ENCODE data around the gene HBS1L. TPM values are rescaled to one million over a fixed set of nuclear protein-coding genes. Genes with fewer than 3 reads are reported as not detected.
A peak's percentile ranks its signal among the peaks of the same experiment; 100 is the strongest.
"Not testable (repeated sequence)": the region's sequence is repeated elsewhere in the genome, so short reads cannot be mapped to it uniquely, and the experiment has no call there.

HBS1L gene
- polyA plus RNA-seq, 1 donor from 2014 or later: 38.0 TPM

DNA sequence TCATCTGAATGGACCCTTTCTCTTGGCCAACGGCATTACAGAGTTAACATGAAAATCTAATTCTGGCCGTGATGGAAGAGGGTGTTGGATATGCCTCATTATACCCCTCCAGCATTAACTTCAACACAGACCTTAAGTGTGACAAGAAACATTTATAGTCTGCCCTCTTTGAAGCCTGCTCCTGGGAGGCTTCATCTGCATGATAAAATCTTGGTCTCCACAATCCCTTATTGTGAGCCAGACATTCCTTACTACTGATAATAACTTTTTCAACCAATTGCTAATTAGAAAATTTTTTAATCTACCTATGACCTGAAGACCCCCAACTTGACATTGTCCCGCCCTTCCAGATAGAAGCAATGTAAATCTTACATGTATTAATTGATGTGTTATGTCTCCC, 9.3 kb upstream of the HBS1L start:
- Mint-ChIP-seq H3K36me3 (peaks cover 1% of the 10 kb centered on the region), H3K4me3 (no peak overlapping the region), H3K9me3 (no peaks in the 10 kb centered on the region), H3K27me3 (no peaks in the 10 kb centered on the region), H3K4me1 (peaks cover 2 to 7% (median 6%) of the 10 kb centered on the region in 3 donors), H3K27ac (no peak overlapping the region)

DNA sequence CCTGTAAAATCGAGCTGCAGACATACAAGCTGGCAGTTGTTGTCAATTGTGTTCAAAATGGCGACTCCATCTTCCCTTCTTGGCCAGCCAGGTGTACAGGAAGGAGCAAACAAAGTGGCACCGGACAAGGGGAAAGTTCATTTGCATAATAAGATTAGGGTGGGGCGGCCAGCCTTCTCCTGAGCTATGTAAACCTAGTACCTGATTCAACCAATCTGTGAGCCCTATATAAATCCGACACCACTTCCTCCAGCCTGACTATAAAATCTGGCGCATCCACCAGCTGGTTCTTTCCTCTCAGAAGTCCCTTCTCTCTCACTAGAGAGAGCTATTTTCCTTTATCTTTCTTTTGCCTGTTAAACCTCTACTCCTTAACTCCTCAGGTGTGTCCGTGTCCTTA, 8.1 kb upstream of the HBS1L start:
- H3K27me3 Mint-ChIP-seq: no peaks in the 10 kb centered on the region
- H3K9me3 Mint-ChIP-seq: no peaks in the 10 kb centered on the region
- no peak overlapping the region for H3K27ac Mint-ChIP-seq
- H3K4me3 Mint-ChIP-seq: no peak overlapping the region
- peaks cover 2 to 7% (median 6%) of the 10 kb centered on the region in 3 donors for H3K4me1 Mint-ChIP-seq
- peaks cover 1% of the 10 kb centered on the region for H3K36me3 Mint-ChIP-seq

DNA sequence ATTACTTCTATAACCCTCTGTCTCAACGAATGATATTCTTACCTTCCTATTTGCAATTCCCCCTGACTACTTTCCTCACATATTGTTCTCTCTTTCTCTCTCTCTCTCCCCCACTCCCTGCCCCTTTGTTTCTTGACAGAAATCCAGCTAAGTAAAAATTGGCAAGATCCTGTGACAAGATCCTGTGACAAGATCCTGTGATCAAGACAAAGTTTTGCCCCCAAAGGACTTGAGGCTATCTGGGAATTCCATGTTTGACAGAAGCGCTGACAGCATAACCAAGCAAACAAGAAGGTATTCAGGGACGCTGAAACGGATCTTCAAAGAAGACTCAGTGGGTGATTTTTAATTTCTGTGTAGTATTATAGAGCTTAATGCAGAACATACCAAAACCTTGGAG, 5.5 kb upstream of the HBS1L start:
- H3K4me1 Mint-ChIP-seq: peaks cover 4 to 7% (median 7%) of the 10 kb centered on the region in 3 donors
- H3K4me3 Mint-ChIP-seq: peak overlapping the region in 1 of 4 donors; percentile 48
- H3K36me3 Mint-ChIP-seq: no peaks in the 10 kb centered on the region
- H3K27me3 Mint-ChIP-seq: no peaks in the 10 kb centered on the region
- H3K27ac Mint-ChIP-seq: no peak overlapping the region
- H3K9me3 Mint-ChIP-seq: no peaks in the 10 kb centered on the region

DNA sequence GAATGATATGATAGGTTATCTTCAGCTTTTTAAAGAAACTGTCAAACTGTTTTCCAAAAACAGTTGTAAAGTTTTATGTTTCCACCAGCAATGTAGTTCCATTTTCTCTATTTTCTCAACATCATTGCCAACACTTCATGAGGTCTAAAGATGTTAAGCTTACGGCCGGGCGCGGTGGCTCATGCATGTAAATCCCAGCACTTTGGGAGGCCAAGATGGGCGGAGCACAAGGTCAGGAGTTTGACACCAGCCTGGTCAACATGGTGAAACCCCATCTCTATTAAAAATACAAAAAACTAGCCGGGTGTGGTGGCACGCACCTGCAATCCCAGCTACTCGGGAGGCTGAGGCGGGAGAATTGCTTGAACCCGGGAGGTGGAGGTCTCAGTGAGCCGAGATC, 3.7 kb upstream of the HBS1L start:
- not testable (repeated sequence) for H3K27me3 Mint-ChIP-seq, H3K9me3 Mint-ChIP-seq, H3K4me3 Mint-ChIP-seq

GRCh38 chr6:135056632-135057031, 2.0 kb upstream of the HBS1L start:
- Mint-ChIP-seq H3K27me3 (no peaks in the 10 kb centered on the region), H3K36me3 (no peaks in the 10 kb centered on the region), H3K4me3 (peak overlapping the region in 1 of 4 donors; percentile 62), H3K9me3 (peaks cover 0 to 1% (median 0%) of the 10 kb centered on the region in 3 donors), H3K27ac (peak overlapping the region in 1 of 3 donors; percentile 51), H3K4me1 (peaks cover 21 to 28% (median 22%) of the 10 kb centered on the region in 3 donors)

More for the DNA sequence above, 3.7 kb upstream of the HBS1L start:
- H3K4me1 Mint-ChIP-seq: peaks cover 15 to 22% (median 15%) of the 10 kb centered on the region in 3 donors
- not testable (repeated sequence) for H3K36me3 Mint-ChIP-seq, H3K27ac Mint-ChIP-seq

DNA sequence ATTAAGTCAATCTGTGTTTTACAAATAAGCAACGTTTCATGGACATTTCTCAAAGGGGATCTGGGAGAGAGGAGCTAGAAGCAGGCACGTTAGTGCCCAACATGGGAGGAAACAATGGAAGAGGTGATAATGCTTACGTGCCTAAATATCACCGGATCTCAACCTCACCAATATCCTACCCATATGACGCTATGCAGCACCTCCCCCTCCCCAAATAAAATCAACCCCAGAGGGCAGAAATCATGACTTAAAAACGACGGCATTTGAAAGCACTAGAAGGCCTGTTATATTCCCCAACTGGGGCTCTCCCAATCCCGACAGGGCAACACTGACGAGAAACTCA, 425 bp downstream of the HBS1L start:
- Mint-ChIP-seq H3K9me3 (peaks cover 0 to 1% (median 0%) of the 10 kb centered on the region in 3 donors), H3K36me3 (peaks cover 1% of the 10 kb centered on the region), H3K27me3 (no peaks in the 10 kb centered on the region), H3K27ac (peak overlapping the region; percentile 86 to 100 (median 99)), H3K4me3 (peak overlapping the region; percentile 91 to 99 (median 99)), H3K4me1 (peaks cover 21 to 32% (median 29%) of the 10 kb centered on the region in 3 donors)

DNA sequence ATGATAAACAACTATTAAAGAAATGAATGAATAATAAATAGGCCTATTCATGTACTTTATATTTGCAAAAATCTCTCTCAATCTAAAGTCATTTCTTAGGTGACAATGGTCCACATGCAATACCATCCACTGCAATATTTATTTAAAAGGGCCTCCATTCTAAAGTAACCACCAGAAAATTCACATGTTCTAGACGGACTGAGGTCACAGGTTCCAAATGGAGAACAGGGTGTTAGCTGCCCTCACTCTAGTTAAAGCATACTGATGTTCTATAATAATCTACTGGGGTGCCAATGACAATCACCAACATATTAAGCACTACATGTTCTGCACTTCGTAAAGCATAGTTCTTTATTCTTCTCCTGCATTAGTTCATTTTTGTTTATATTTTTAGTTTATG, 1.2 kb downstream of the HBS1L start:
- Mint-ChIP-seq H3K36me3 (peaks cover 7% of the 10 kb centered on the region), H3K27me3 (no peaks in the 10 kb centered on the region), H3K9me3 (peaks cover 0 to 1% (median 0%) of the 10 kb centered on the region in 3 donors), H3K4me3 (peak overlapping the region; percentile 91 to 99 (median 99)), H3K4me1 (peaks cover 21 to 37% (median 34%) of the 10 kb centered on the region in 3 donors), H3K27ac (peak overlapping the region; percentile 86 to 100 (median 99))

DNA sequence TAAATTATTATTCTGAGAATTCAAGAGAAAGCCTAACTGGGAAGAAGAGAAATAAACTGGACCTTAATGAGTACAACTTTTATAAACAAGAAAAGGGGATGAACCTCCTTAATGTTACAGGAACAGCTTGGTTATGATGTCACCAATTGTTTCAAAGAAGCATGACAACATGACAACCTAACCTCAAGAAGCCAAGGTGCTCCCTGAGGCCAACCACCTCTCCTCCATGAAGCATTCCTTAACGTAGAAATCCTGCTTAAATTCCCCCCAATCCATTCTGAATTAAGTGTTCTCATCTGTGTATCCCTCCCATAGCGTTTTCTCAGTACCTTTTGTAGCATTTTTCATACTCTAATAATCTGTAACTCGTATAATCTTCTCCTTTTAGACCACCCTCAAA, 1.7 kb downstream of the HBS1L start:
- Mint-ChIP-seq H3K4me1 (peaks cover 21 to 39% (median 37%) of the 10 kb centered on the region in 3 donors), H3K36me3 (peaks cover 7% of the 10 kb centered on the region), H3K27me3 (no peaks in the 10 kb centered on the region), H3K4me3 (peak overlapping the region; percentile 25 to 99 (median 78)), H3K9me3 (peaks cover 0 to 1% (median 0%) of the 10 kb centered on the region in 3 donors), H3K27ac (peak overlapping the region; percentile 86 to 100 (median 99))

- H3K4me1 Mint-ChIP-seq: peaks cover 35 to 53% (median 51%) of the 10 kb centered on the region in 3 donors
- no peaks in the 10 kb centered on the region for H3K27me3 Mint-ChIP-seq
- H3K36me3 Mint-ChIP-seq: peaks cover 7% of the 10 kb centered on the region
- no peaks in the 10 kb centered on the region for H3K9me3 Mint-ChIP-seq
- H3K4me3 Mint-ChIP-seq: peak overlapping the region in 1 of 4 donors; percentile 45
- no peak overlapping the region for H3K27ac Mint-ChIP-seq
Measured at GRCh38 chr6:135048915-135049314, 5.7 kb downstream of the HBS1L start.

- Mint-ChIP-seq H3K27me3 (no peaks in the 10 kb centered on the region), H3K4me1 (peaks cover 32 to 53% (median 50%) of the 10 kb centered on the region in 3 donors)
Measured at GRCh38 chr6:135047336-135047735, 7.3 kb downstream of the HBS1L start.

GRCh38 chr6:135046912-135047311, 7.7 kb downstream of the HBS1L start:
- no peaks in the 10 kb centered on the region for H3K27me3 Mint-ChIP-seq
- H3K27ac Mint-ChIP-seq: peak overlapping the region in 2 of 3 donors; percentile 6 to 75
- H3K4me3 Mint-ChIP-seq: no peak overlapping the region
- H3K36me3 Mint-ChIP-seq: peaks cover 7% of the 10 kb centered on the region
- peaks cover 32 to 52% (median 51%) of the 10 kb centered on the region in 3 donors for H3K4me1 Mint-ChIP-seq
- no peaks in the 10 kb centered on the region for H3K9me3 Mint-ChIP-seq

More at GRCh38 chr6:135047336-135047735, 7.3 kb downstream of the HBS1L start:
- no peak overlapping the region for H3K4me3 Mint-ChIP-seq
- peaks cover 7% of the 10 kb centered on the region for H3K36me3 Mint-ChIP-seq
- peak overlapping the region in 2 of 3 donors; percentile 6 to 75 for H3K27ac Mint-ChIP-seq
- no peaks in the 10 kb centered on the region for H3K9me3 Mint-ChIP-seq

DNA sequence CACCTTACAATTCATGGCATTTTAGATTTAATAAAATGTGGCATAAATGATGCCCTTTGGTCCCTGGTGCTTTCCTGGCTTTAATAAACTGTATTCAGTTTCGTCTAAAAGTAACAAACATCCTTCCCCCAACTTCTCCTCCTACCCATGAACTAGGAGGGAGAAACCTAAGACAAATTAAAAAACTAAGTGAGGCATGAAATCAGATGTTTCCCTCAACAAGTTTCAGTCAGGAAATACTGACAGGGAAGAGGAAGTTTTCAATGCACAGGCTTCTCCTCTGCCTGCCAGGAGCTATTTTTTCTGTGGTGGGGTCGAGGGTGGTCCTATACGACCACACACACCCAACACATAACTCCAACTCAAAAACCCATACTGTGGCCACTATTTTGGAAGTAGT, 10.0 kb downstream of the HBS1L start:
- H3K27ac Mint-ChIP-seq: peak overlapping the region; percentile 47 to 80 (median 54)
- H3K4me3 Mint-ChIP-seq: peak overlapping the region in 2 of 4 donors; percentile 0 to 76
- no peaks in the 10 kb centered on the region for H3K27me3 Mint-ChIP-seq
- H3K4me1 Mint-ChIP-seq: peaks cover 32 to 47% (median 44%) of the 10 kb centered on the region in 3 donors
- H3K36me3 Mint-ChIP-seq: peaks cover 6% of the 10 kb centered on the region
- no peaks in the 10 kb centered on the region for H3K9me3 Mint-ChIP-seq

DNA sequence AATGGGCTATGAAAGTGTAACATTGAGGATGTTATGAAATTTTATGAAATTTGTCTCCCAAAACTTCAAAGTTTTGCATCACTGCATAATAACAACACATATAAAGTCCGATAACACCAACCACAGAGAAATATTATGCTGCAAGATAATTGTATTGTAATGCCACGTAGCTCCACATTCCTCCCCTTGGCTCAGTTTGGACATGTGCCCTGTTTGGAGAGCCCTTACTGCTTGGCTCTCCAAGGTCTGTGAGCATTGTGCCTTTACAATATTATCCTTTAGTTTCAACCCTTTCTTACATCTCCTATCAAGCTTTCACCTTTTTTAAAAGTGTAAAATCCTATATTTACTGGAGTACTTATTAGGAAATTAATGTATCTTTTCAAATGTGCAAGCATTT, 10.8 kb downstream of the HBS1L start:
- H3K27me3 Mint-ChIP-seq: no peaks in the 10 kb centered on the region
- H3K9me3 Mint-ChIP-seq: no peaks in the 10 kb centered on the region
- peaks cover 33 to 49% (median 45%) of the 10 kb centered on the region in 3 donors for H3K4me1 Mint-ChIP-seq
- peak overlapping the region in 2 of 3 donors; percentile 6 to 21 for H3K27ac Mint-ChIP-seq
- H3K4me3 Mint-ChIP-seq: peak overlapping the region in 1 of 4 donors; percentile 74
- H3K36me3 Mint-ChIP-seq: peaks cover 3% of the 10 kb centered on the region

- Mint-ChIP-seq H3K4me3 (no peak overlapping the region), H3K9me3 (no peaks in the 10 kb centered on the region), H3K36me3 (no peaks in the 10 kb centered on the region), H3K27ac (no peak overlapping the region), H3K4me1 (peaks cover 33 to 44% (median 42%) of the 10 kb centered on the region in 3 donors), H3K27me3 (no peaks in the 10 kb centered on the region)
Measured at GRCh38 chr6:135043364-135043763, 11.3 kb downstream of the HBS1L start.

DNA sequence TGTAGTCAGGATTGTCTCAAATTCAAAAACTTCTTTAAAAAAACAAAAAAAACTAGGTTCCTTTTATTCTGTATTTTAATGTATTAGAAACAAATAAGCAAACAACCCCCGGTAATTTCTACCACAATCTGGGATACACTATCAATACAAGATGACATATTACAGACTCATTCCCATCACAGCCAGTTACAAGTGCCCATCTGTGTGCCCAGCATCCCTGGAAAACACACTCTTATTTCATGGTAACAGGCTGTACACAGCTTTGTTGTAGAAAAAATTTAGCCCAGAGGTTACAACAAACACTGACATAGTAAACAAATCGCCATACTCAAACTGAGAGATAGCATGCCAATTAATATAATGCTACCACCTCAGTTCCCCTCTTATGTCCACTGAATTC, 16.3 kb downstream of the HBS1L start:
- H3K9me3 Mint-ChIP-seq: no peaks in the 10 kb centered on the region
- peaks cover 9 to 15% (median 10%) of the 10 kb centered on the region in 3 donors for H3K4me1 Mint-ChIP-seq
- no peak overlapping the region for H3K27ac Mint-ChIP-seq
- H3K36me3 Mint-ChIP-seq: no peaks in the 10 kb centered on the region
- no peak overlapping the region for H3K4me3 Mint-ChIP-seq
- H3K27me3 Mint-ChIP-seq: no peaks in the 10 kb centered on the region

DNA sequence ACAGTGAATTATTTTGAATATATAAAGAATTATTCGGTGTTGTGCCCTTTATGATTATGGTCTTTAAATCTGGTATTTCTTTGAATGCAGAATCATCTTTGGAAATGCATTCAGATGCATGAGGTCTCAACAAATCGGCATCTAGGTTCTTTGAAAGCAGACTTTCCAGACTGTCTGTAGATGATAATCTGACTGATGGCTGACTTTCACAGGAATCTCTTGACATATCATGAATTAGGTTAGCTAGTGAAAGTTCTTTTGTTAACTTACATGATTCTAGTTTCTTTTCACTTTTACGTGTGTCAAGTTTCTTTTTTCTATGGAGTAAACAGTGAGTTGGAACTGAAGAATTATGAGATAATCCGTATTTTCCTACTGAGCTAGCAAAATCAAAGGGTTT, 17.1 kb downstream of the HBS1L start:
- Mint-ChIP-seq H3K27ac (no peak overlapping the region), H3K4me1 (peaks cover 3 to 10% (median 6%) of the 10 kb centered on the region in 3 donors), H3K36me3 (no peaks in the 10 kb centered on the region), H3K27me3 (no peaks in the 10 kb centered on the region), H3K4me3 (no peak overlapping the region), H3K9me3 (no peaks in the 10 kb centered on the region)
